T-helper 2 cell treated with Interferon-gamma antibody and Interleukin-4, amounts not matched to agents 5 μg/mL and 100 μg/mL, for 36 hours (primary cell): Measurements from ENCODE around the gene VSIR.

Experiments
- DNase-seq: peaks from one replicate; pipeline ENCODE4 v3.0.0; 2021; ENCODE audit warnings: low spot score
- H3K27ac Mint-ChIP-seq: one replicate; pipeline ENCODE4 v1.8.0; 2021; ENCODE audit warnings: mild to moderate bottlenecking, mixed read lengths
- H3K27me3 Mint-ChIP-seq: one replicate; pipeline ENCODE4 v1.8.0; 2021; ENCODE audit warnings: low read depth, mixed read lengths
- H3K36me3 Mint-ChIP-seq: one replicate; pipeline ENCODE4 v1.8.0; 2021; ENCODE audit warnings: low read depth, mixed read lengths
- H3K4me1 Mint-ChIP-seq: one replicate; pipeline ENCODE4 v1.8.0; 2021; ENCODE audit warnings: low read depth, mixed read lengths
- H3K4me3 Mint-ChIP-seq: one replicate; pipeline ENCODE4 v1.8.0; 2022; ENCODE audit warnings: mild to moderate bottlenecking, moderate library complexity, mixed read lengths
- H3K9me3 Mint-ChIP-seq: one replicate; pipeline ENCODE4 v1.8.0; 2021; ENCODE audit warnings: mixed read lengths

The VSIR gene

DNA sequence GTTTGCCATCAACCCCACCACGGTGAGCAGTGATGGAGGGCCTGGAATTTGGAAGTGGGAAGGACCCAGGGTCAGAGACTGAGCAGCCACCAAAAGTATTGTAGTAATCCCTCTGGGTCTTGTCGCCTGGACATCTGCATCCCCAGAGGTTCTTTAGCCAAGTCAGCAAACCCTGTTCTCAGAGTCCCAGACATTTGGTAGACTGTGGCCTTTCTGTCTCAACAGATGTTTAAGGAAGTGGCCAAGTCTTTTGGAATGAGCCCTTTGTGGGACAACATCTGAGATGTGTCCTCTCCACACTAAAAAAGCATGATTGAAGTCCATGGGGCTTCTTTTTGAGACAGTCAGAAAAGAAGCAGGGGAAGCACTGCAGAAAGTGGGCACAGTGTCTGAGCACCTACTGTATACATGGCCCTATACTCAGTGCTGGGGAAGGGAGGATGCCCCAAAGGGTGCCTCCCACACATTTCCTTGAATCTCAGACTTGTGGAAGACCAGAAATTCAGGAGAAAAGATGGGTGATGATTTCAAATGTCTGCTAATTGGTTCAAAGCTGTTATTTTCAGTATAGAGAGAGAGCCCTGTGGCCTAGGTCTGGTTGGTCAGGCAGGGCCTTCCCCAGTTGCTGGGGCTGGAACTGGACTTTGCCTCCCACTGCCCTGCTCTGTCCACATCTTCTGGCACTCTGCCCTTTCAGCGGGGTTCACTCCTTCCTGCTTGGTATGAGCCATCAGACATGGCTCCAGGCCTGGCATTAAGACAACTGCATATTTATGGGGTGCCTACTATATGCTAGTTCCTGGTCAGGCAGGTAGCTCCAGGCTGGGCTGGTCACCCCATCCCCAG, 26.5 kb upstream of the VSIR start:
- Mint-ChIP-seq H3K4me3 (no peak overlapping the region), H3K4me1 (peaks cover 8% of the 10 kb centered on the region), H3K36me3 (no peaks in the 10 kb centered on the region), H3K9me3 (no peaks in the 10 kb centered on the region), H3K27me3 (no peaks in the 10 kb centered on the region), H3K27ac (no peak overlapping the region)
- DNase-seq = no peak

DNA sequence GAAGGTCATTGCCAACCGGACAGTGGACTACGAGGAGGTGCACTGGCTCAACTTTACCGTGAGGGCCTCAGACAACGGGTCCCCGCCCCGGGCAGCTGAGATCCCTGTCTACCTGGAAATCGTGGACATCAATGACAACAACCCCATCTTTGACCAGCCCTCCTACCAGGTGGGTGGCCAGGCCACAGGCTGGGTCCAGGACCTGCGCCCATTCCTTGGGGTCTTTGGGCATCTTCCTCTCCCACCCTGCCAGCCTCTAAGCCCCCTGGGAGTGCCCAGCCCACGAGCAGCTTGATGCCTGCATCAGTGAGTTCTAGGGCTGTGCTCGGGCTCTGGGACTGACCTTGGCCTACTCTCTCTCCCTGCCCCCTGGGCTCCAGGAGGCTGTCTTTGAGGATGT, 25.8 kb upstream of the VSIR start:
- Mint-ChIP-seq H3K27ac (no peak overlapping the region), H3K36me3 (no peaks in the 10 kb centered on the region), H3K4me3 (no peak overlapping the region), H3K9me3 (no peaks in the 10 kb centered on the region), H3K4me1 (peaks cover 8% of the 10 kb centered on the region), H3K27me3 (no peaks in the 10 kb centered on the region)
- DNase-seq = no peak

DNA sequence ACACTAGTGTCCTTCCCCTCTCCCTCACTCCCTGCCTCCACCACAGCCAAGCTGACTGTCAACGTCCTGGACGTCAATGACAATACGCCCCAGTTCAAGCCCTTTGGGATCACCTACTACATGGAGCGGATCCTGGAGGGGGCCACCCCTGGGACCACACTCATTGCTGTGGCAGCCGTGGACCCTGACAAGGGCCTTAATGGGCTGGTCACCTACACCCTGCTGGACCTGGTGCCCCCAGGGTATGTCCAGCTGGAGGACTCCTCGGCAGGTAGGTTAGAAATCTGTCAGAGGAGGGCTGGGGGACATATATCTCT, 24.9 kb upstream of the VSIR start:
- no peak overlapping the region for H3K27ac Mint-ChIP-seq

DNA sequence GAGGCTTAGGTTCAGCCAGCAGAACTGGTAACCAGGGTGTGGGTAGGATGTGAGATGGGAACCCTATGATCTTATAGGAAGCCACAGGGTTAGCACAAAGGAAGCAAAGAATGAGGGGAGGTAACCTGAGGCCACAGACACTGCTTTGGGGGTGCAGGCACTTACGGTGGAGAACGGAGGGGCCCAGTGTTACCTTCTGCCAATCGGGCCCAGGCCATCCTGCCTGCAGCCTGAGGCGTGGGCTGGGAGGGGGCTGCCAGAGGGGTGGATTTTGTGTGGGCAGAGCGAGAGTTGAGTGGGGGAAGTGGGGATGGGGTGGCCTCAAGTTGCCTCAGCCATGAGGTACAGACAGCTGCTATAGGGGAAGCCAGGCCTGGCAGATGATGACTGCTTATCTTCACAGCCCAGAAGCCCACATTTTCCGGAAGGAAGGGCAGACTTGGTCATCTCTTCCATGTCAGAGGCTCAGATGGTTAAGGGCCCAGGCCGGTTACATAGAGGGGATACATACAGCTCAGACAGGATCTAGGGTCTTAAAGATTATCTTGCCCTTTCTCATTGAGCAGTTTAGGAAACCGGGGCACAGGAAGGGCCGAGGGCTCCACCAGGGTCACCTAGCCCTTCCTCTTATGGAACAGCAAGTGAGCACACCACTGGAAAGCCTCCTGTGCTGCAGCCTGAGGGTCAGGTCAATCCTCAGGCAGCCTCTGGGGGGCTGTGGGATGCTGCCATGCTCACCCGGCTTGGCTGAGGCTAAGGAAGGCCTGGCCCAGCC, 24.4 kb upstream of the VSIR start:
- Mint-ChIP-seq H3K27me3 (no peaks in the 10 kb centered on the region), H3K36me3 (no peaks in the 10 kb centered on the region), H3K27ac (no peak overlapping the region), H3K9me3 (no peaks in the 10 kb centered on the region), H3K4me1 (peaks cover 8% of the 10 kb centered on the region), H3K4me3 (no peak overlapping the region)
- no peak for DNase-seq

More for the DNA sequence above, 24.9 kb upstream of the VSIR start:
- no peaks in the 10 kb centered on the region for H3K27me3 Mint-ChIP-seq
- H3K4me1 Mint-ChIP-seq = peaks cover 8% of the 10 kb centered on the region
- H3K4me3 Mint-ChIP-seq = no peak overlapping the region
- DNase-seq = no peak
- H3K36me3 Mint-ChIP-seq = no peaks in the 10 kb centered on the region
- H3K9me3 Mint-ChIP-seq = no peaks in the 10 kb centered on the region

DNA sequence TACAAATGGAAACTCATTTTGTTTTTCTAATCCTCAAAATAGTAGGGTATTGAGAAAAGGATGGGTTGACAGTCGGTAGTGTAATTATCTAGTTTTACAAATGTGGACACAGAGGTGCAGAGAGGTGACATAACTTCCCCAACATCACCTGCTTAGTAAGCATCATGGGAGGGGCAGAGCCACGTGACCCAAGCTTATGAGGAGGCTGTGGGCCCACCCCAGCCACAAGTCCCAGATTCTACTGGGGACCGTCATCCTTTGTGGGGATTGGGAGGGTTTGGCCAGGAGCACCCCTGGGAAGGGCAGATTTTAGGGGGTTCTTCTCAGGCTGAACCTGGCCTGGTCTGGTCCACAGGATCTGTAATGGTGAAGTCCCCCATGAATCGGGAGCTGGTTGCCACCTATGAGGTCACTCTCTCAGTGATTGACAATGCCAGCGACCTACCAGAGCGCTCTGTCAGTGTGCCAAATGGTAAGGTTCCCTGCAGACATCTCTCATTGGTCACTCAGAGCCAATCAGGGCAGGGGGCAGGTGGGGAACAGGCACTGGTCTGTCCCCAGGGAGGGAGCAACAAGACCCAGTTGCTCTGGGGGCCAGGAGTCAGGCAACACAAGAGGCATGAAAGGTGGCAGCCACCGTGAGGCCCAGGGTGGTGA, 23.6 kb upstream of the VSIR start:
- H3K4me1 Mint-ChIP-seq = peaks cover 8% of the 10 kb centered on the region
- no peaks in the 10 kb centered on the region for H3K27me3 Mint-ChIP-seq
- H3K9me3 Mint-ChIP-seq = no peaks in the 10 kb centered on the region
- H3K36me3 Mint-ChIP-seq = no peaks in the 10 kb centered on the region
- H3K4me3 Mint-ChIP-seq = no peak overlapping the region
- no peak overlapping the region for H3K27ac Mint-ChIP-seq
- no peak for DNase-seq

DNA sequence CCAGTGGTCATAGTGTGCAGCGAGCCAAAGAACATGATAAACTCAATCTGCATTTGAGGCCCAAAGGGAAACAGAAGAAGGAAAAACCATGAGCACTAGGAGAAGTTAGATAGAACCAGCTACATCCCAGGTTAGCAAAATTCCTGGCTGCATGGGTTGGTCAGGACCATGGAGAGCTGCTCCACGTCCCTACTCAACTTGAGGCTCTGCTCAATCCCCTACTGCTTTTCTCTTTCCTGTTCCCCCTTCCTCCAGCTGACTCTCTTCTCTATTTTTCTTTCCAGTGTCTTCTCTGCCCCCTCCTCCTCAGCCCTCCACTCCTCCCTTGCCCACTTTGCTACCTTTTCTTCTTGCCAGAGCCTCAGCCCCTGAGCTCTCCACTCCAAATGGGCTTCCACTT, 21.9 kb upstream of the VSIR start:
- H3K4me3 Mint-ChIP-seq = no peak overlapping the region
- no peak overlapping the region for H3K27ac Mint-ChIP-seq
- no peaks in the 10 kb centered on the region for H3K9me3 Mint-ChIP-seq
- H3K27me3 Mint-ChIP-seq = no peaks in the 10 kb centered on the region
- peaks cover 12% of the 10 kb centered on the region for H3K4me1 Mint-ChIP-seq
- no peak for DNase-seq
- H3K36me3 Mint-ChIP-seq = no peaks in the 10 kb centered on the region

DNA sequence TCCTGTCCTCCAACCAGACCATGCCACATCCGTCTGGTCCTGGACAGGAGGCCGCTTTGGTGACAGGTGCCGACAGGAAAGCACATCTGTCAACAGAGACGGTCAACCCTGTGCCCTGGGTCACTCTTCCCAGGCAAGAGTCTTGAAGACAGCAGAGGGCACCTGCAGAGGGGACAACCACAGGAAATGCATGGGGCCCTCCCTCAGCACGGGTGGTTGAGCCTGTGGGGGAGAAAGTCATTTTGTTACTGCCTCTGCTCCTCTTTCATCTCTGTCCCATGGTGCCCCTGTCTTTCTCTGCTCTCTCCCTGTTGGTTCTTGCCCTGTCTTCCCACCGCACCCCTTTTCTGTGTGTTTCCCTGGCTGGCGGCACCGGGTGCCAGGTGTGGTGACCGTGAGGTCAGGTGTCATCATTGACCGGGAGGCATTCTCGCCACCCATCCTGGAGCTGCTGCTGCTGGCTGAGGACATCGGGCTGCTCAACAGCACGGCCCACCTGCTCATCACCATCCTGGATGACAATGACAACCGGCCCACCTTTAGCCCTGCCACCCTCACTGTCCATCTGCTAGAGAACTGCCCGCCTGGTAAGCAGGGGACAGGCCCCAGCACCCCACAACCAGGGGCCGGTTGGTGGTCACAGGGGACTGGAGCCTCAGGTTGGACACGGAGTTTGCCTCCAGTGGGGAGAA, 17.6 kb upstream of the VSIR start:
- no peak overlapping the region for H3K4me3 Mint-ChIP-seq
- DNase-seq = no peak
- no peaks in the 10 kb centered on the region for H3K36me3 Mint-ChIP-seq
- no peaks in the 10 kb centered on the region for H3K9me3 Mint-ChIP-seq
- peaks cover 4% of the 10 kb centered on the region for H3K4me1 Mint-ChIP-seq
- no peaks in the 10 kb centered on the region for H3K27me3 Mint-ChIP-seq
- no peak overlapping the region for H3K27ac Mint-ChIP-seq

DNA sequence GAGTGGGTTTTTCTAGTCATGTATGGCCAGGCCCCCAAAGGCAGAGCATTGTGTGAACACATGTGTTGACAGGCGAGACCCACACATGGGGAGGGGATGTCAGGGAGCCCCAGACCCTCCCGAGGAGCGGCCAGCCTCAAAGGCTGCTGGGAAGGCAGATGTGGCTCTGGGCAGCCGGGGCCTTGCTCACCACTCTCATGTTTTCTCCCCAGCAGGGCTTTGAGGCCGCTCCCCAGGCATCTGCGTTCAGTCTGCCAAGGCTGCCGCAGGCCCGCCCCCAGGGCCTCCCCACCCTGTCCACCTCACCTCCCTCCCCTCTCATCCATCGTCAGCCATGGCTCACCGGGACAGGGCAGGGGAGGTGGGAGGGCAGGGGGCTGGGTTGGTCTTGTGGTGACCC, 16.6 kb upstream of the VSIR start:
- Mint-ChIP-seq H3K27me3 (no peaks in the 10 kb centered on the region), H3K9me3 (no peaks in the 10 kb centered on the region), H3K4me3 (no peak overlapping the region), H3K4me1 (peaks cover 4% of the 10 kb centered on the region), H3K27ac (no peak overlapping the region), H3K36me3 (no peaks in the 10 kb centered on the region)
- no peak for DNase-seq

DNA sequence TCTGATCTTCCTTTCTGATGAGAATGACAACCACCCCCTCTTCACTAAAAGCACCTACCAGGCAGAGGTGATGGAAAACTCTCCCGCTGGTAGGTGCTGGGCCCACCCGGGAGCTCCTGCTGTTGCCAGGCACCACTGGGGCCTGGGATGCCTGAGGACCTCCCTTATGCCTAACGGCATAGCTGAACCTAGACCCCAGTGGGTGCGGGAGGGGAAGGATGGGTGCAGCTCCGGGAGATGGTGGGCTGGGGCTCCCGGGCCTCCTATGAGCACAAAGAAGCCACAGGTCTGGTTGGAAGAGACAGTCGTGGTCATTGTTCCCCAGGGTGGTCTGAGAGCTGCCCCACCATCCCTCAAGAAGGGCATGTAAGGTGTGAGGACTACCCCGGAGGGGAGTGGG, 15.6 kb upstream of the VSIR start:
- Mint-ChIP-seq H3K27me3 (no peaks in the 10 kb centered on the region), H3K36me3 (no peaks in the 10 kb centered on the region), H3K27ac (no peak overlapping the region), H3K9me3 (no peaks in the 10 kb centered on the region), H3K4me3 (no peak overlapping the region), H3K4me1 (peaks cover 4% of the 10 kb centered on the region)
- no peak for DNase-seq

DNA sequence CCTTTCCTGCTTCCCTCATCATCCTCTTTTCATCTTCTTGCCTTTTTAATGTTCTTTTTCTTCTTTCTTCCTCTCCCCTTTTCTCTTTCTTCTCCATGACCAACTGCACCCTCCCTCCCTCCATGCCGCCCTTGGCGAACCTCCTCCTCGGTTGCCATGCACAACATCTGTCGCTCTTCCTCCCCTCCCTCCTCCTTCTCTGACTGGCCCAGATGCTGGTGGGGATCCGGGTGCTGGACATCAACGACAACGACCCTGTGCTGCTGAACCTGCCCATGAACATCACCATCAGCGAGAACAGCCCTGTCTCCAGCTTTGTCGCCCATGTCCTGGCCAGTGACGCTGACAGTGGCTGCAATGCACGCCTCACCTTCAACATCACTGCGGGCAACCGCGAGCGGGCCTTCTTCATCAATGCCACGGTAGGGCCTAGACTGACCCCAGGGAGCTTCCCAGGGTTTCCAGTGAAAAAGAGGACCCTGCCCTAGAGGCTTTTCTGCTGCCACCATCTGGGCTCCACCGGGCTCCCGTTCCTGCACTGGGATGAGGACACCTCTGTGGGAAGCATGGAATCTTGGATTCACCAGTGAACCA, 11.5 kb upstream of the VSIR start:
- Mint-ChIP-seq H3K4me1 (peaks cover 5% of the 10 kb centered on the region), H3K36me3 (no peaks in the 10 kb centered on the region), H3K9me3 (no peaks in the 10 kb centered on the region), H3K4me3 (no peak overlapping the region), H3K27me3 (no peaks in the 10 kb centered on the region), H3K27ac (no peak overlapping the region)
- DNase-seq = no peak

DNA sequence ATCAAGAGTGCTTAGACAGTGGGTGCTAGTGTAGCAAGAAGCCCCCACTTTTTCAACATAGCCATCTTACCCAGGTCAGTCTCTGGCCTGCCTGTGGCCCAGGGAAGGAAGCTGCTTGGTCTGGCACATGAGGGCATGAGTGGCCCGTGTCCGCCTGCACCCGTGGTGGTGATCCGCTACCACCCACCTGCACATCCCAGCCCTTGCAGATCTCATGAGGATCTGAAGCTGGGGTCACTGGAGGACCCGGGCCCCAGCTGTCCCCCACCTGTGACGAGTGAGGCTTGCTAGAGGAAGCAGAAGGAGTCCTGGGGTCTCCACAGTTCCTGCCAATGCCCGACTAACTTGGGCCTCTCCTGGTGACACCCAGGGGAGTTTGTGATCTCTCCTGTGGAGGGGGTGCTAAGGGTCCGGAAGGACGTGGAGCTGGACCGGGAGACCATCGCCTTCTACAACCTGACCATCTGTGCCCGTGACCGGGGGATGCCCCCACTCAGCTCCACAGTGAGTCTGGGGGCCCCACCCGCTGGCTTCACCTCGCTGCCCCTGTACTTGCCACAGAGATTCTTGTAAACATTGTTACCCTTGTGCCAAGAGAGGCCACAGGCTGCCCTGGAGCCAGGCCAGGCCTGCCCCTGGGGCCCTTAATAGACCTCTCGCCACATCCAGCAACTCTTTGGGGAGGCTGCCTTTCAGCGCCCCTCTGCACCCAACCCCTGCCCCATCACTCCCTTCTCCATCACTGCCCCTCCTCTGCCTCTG, 10.8 kb upstream of the VSIR start:
- peaks cover 5% of the 10 kb centered on the region for H3K4me1 Mint-ChIP-seq
- no peaks in the 10 kb centered on the region for H3K27me3 Mint-ChIP-seq
- H3K4me3 Mint-ChIP-seq = no peak overlapping the region
- no peaks in the 10 kb centered on the region for H3K9me3 Mint-ChIP-seq
- no peak for DNase-seq
- no peak overlapping the region for H3K27ac Mint-ChIP-seq
- no peaks in the 10 kb centered on the region for H3K36me3 Mint-ChIP-seq

DNA sequence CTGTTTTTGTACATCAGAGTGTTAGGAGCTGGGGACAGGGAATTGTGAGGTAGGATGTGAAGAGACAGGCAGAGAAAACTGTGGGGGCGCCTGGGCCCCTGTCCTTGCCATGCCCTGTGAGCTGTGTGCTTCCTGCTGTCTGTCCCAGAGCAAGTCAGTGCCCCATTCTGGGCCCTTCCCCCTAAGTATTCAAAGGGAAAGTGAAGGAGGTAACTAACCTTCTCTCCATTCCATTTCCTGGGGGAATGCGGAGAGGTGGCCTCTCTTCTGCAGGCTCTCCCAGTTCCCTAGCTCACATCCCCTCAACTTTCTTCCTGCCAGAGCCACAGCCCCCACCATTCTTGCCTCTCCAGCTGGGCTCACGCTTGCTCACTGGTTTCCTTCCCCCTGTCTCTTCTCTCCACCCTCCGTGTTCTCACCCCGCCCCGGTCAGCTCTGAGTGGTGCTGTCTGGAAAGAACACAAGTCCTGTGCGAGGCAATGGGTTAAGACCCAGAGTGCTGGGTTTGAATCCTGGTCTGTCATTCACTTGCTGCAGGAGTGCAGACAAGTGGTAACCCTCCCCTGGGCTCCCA, 9.7 kb upstream of the VSIR start:
- no peaks in the 10 kb centered on the region for H3K9me3 Mint-ChIP-seq
- no peak overlapping the region for H3K27ac Mint-ChIP-seq
- no peak overlapping the region for H3K4me3 Mint-ChIP-seq
- DNase-seq = no peak
- no peaks in the 10 kb centered on the region for H3K27me3 Mint-ChIP-seq
- H3K4me1 Mint-ChIP-seq = peaks cover 8% of the 10 kb centered on the region
- H3K36me3 Mint-ChIP-seq = no peaks in the 10 kb centered on the region
